Lung microvascular endothelial cell (primary cell): ENCODE data around the gene RTN4IP1. TPM values are rescaled to one million over a fixed set of nuclear protein-coding genes. Genes with fewer than 3 reads are reported as not detected.

Experiments used
- DNase-seq, 2 donors: peaks; one replicate each; pipeline versions ENCODE4 v3.0.0 to v3.0.0-alpha.2; 2010; ENCODE audit warnings: low read depth in 2 of 2
- total RNA-seq: library from RNA; depleted of rRNA; stranded (reverse); fragments of >200 nt; gene quantifications from 2 replicates; pipeline ENCODE4 v1.2.1, GENCODE V29; 2014

The RTN4IP1 gene
- total RNA-seq, 1 donor from 2014 or later = 2.0 TPM

DNA sequence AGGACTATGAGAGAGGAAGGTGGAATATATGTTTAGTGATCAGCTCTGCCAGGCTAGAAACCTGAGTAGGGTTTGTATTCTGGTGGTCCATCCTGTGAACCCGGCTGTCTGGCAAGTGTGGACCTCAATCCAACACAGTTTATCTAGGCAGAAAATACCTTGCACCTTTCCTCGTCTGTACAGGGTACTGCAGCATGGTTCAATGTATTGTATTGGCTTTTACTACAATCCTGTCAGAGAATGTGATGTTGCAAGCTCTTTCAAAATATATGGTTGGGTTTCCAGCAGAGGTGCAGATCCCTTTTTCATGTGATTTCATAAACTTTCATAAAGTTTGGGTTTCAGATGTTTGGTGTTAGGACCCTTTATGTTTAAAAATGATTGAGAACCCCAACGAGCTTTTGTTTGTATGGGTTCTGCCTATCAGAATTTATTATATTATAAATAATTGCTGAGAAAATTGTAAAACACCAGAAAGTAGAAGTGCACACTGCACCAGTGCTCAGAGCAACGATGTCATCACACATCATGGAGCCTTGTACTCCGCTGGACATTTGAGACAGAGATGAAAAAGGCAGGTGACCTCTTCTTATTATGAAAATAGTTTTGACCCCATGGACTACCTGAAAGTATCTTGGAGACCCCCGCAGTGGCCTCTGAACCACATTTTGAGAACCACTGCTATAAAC lies 106.6 kb downstream of the RTN4IP1 start:
- DNase-seq = no peak

Other genes starting within 250 kb of the RTN4IP1 start
- gene QRSL1, start 80 bp upstream of the RTN4IP1 start, total RNA-seq = 6.8 and 7.3 TPM in 2 replicates